Choroid plexus epithelial cell (primary cell): ENCODE measurements around the gene NAV1.
A peak's percentile ranks its signal among the peaks of the same experiment; 100 is the strongest.

ENCODE experiments used
- DNase-seq: peaks from one replicate; pipeline ENCODE4 v3.0.0-alpha.2; 2010; ENCODE audit warnings: low read depth
- H3K4me3 ChIP-seq: 2 replicates; pipeline ENCODE4 v1.5.1; 2011; ENCODE audit warnings: low read depth, mild to moderate bottlenecking, control low read depth, low read length, moderate library complexity
- CTCF ChIP-seq: conservative IDR thresholded peaks from 2 replicates; pipeline ENCODE4 v1.5.1; 2011; ENCODE audit warnings: low read depth, mild to moderate bottlenecking, control low read depth, inconsistent platforms, low read length, moderate library complexity

Gene NAV1

GRCh38 chr1:201499795-201500669 is 38.9 kb upstream of the NAV1 start:
- no peak for TF ChIP-seq CTCF

GRCh38 chr1:201500670-201501120 is 38.2 kb upstream of the NAV1 start:
- no peak overlapping the region for H3K4me3 ChIP-seq
- DNase-seq = no peak
- TF ChIP-seq CTCF = no peak

More at GRCh38 chr1:201499795-201500669, 38.9 kb upstream of the NAV1 start:
- no peak overlapping the region for H3K4me3 ChIP-seq
- no peak for DNase-seq

- no peak overlapping the region for H3K4me3 ChIP-seq
- no peak for DNase-seq
- TF ChIP-seq CTCF = no peak
Measured at GRCh38 chr1:201501144-201501543, 37.8 kb upstream of the NAV1 start.

GRCh38 chr1:201501812-201502510 is 37.0 kb upstream of the NAV1 start:
- no peak overlapping the region for H3K4me3 ChIP-seq
- TF ChIP-seq CTCF = no peak
- no peak for DNase-seq

GRCh38 chr1:201502511-201502857 is 36.4 kb upstream of the NAV1 start:
- no peak for DNase-seq
- no peak overlapping the region for H3K4me3 ChIP-seq
- no peak for TF ChIP-seq CTCF

- peak; percentile 99 for DNase-seq
- peak overlapping the region; percentile 78 for H3K4me3 ChIP-seq
- TF ChIP-seq CTCF = peak; percentile 13
Measured at GRCh38 chr1:201503397-201504176, 35.3 kb upstream of the NAV1 start.
